ENCODE results near the gene IP6K2.

- TF ChIP-seq CTCF (IDR thresholded peaks at IDR 0.05) (no peak), POLR2A (IDR thresholded peaks at IDR 0.05) (no peak)
These were observed 42.5 kb downstream of the IP6K2 start for GRCh38 chr3:48674505-48674904.

All from testis (tissue), 2 donors.